Keratinocyte (primary cell): ENCODE measurements around the gene SAYSD1. TPM values are rescaled to one million over a fixed set of nuclear protein-coding genes. Genes with fewer than 3 reads are reported as not detected.

Experiments
- DNase-seq: peaks from one replicate; pipeline ENCODE4 v3.0.0-alpha.2; 2011; ENCODE audit warnings: low read depth, missing footprints, low spot score
- FAIRE-seq: peaks from 2 replicates; lab custom pipeline; 2011; peaks lifted over from hg19 to GRCh38; lab: Jason Lieb, UNC
- H2AFZ ChIP-seq: 2 replicates; pipeline ENCODE4 v1.6.0; 2012; ENCODE audit warnings: low read length, control low read depth, inconsistent platforms; ENCODE audit not compliant: control insufficient read depth
- H3K27ac ChIP-seq: 2 replicates; pipeline ENCODE4 v1.5.1; 2011; ENCODE audit warnings: low read length; ENCODE audit not compliant: control insufficient read depth, insufficient read depth
- H3K27me3 ChIP-seq: 3 replicates; pipeline ENCODE4 v1.6.0; 2011; ENCODE audit warnings: low read length; ENCODE audit not compliant: control insufficient read depth, insufficient read depth; ENCODE audit errors: extremely low read depth
- H3K36me3 ChIP-seq, 2 experiments: 2 replicates in 1 of 2; 3 replicates in 1 of 2; pipeline ENCODE4 v1.5.1; 2011; ENCODE audit warnings: low read length in 2 of 2, mild to moderate bottlenecking in 1 of 2; ENCODE audit not compliant: control insufficient read depth in 2 of 2, insufficient read depth in 2 of 2; ENCODE audit errors: extremely low read depth in 1 of 2
- H3K4me1 ChIP-seq: 3 replicates; pipeline ENCODE4 v1.5.1; 2011; ENCODE audit warnings: low read length; ENCODE audit not compliant: control insufficient read depth, insufficient read depth; ENCODE audit errors: extremely low read depth
- H3K4me2 ChIP-seq: 3 replicates; pipeline ENCODE4 v1.6.0; 2011; ENCODE audit warnings: low read depth, low read length; ENCODE audit not compliant: control insufficient read depth, insufficient read depth; ENCODE audit errors: extremely low read depth
- H3K4me3 ChIP-seq, 3 experiments: fragments of 200-600 bp in 1 of 3; sonication (generic) in 1 of 3; 2 replicates in 2 of 3; 3 replicates in 1 of 3; pipeline ENCODE4 v1.5.1; 2011 to 2016; ENCODE audit warnings: low read length in 3 of 3, mild to moderate bottlenecking in 3 of 3, control low read depth in 2 of 3, inconsistent platforms in 1 of 3, low read depth in 1 of 3, mixed read lengths in 1 of 3, mixed run types in 1 of 3, moderate library complexity in 1 of 3; ENCODE audit not compliant: control insufficient read depth in 2 of 3, insufficient read depth in 2 of 3; ENCODE audit errors: extremely low read depth in 1 of 3
- H3K79me2 ChIP-seq: 2 replicates; pipeline ENCODE4 v1.6.0; 2012; ENCODE audit warnings: low read length; ENCODE audit not compliant: control insufficient read depth, insufficient read depth
- H3K9ac ChIP-seq: 3 replicates; pipeline ENCODE4 v1.6.0; 2011; ENCODE audit warnings: low read length; ENCODE audit not compliant: control insufficient read depth, insufficient read depth; ENCODE audit errors: extremely low read depth
- H3K9me1 ChIP-seq: 3 replicates; pipeline ENCODE4 v1.6.0; 2011; ENCODE audit warnings: low read length; ENCODE audit not compliant: control insufficient read depth, insufficient read depth; ENCODE audit errors: extremely low read depth
- H3K9me3 ChIP-seq: 2 replicates; pipeline ENCODE4 v1.5.1; 2012; ENCODE audit warnings: low read depth, low read length; ENCODE audit not compliant: control insufficient read depth
- H4K20me1 ChIP-seq: 3 replicates; pipeline ENCODE4 v1.6.0; 2011; ENCODE audit warnings: low read length; ENCODE audit not compliant: control insufficient read depth, insufficient read depth; ENCODE audit errors: extremely low read depth
- CTCF ChIP-seq, 3 experiments: IDR thresholded peaks in 1 of 3; conservative IDR thresholded peaks in 1 of 3; optimal IDR thresholded peaks in 1 of 3; 2 replicates in 2 of 3; 3 replicates in 1 of 3; pipeline versions ENCODE3 to v1.5.1; 2011; ENCODE audit warnings: low read length in 3 of 3, mild to moderate bottlenecking in 3 of 3, moderate library complexity in 2 of 3, control low read depth in 1 of 3, inconsistent platforms in 1 of 3; ENCODE audit not compliant: insufficient read depth in 2 of 3; ENCODE audit errors: extremely low read depth in 1 of 3
- EZH2 ChIP-seq: IDR thresholded peaks from one replicate; pipeline ENCODE4 v1.6.1; 2012; ENCODE audit warnings: inconsistent platforms, mild to moderate bottlenecking, low read length, moderate library complexity
- dilution Hi-C: fragments of 300-500 bp; cut with MboI; formaldehyde crosslinking; loops from one replicate; pipeline ENCODE4 v1.7.0; 2020; ENCODE audit warnings: low sequenced_read_pairs; ENCODE audit not compliant: extremely low pct_ligation_motif_present
- polyA plus RNA-seq, 5 experiments: library from polyadenylated mRNA; depleted of rRNA in 3 of 5; stranded (reverse) in 3 of 5; stranded (forward) in 1 of 5; unstranded in 1 of 5; fragments of >200 nt; gene quantifications; 1 replicate in 1 of 5; 2 replicates in 3 of 5; 3 replicates in 1 of 5; pipeline versions ENCODE4 v1.2.1 to v1.2.3, GENCODE V29; 2011 to 2012; ENCODE audit warnings: missing spikeins in 2 of 5, low read depth in 1 of 5, low replicate concordance in 1 of 5

Gene SAYSD1
- polyA plus RNA-seq, 1 donor (not counting 4 experiments of a cell fraction or from before 2014, with no cell fraction given): 8.4 TPM

GRCh38 chr6:39151211-39151610, 36.2 kb upstream of the SAYSD1 start:
- FAIRE-seq: no peak
- H3K36me3 ChIP-seq: no peaks in the 10 kb centered on the region
- no peak for DNase-seq
- dilution Hi-C loops: no loop called here
- no peaks in the 10 kb centered on the region for H3K4me1 ChIP-seq
- TF ChIP-seq EZH2: no peak
- TF ChIP-seq CTCF (optimal IDR thresholded peaks at IDR 0.05 in 1 of 3, IDR thresholded peaks at IDR 0.05 in 1 of 3, conservative IDR thresholded peaks at IDR 0.05 in 1 of 3; ENCODE audit: extremely low read depth in 1 of 3, insufficient read depth in 2 of 3, low read length in 3 of 3): no peak
- no peaks in the 10 kb centered on the region for H4K20me1 ChIP-seq
- H3K27me3 ChIP-seq: peaks cover 6% of the 10 kb centered on the region
- no peaks in the 10 kb centered on the region for H3K9me1 ChIP-seq
- H3K4me3 ChIP-seq: no peak overlapping the region
- H2AFZ ChIP-seq: no peak overlapping the region
- no peak overlapping the region for H3K4me2 ChIP-seq
- no peaks in the 10 kb centered on the region for H3K9me3 ChIP-seq
- H3K9ac ChIP-seq: no peak overlapping the region
- no peak overlapping the region for H3K27ac ChIP-seq
- H3K79me2 ChIP-seq: no peaks in the 10 kb centered on the region

GRCh38 chr6:39144481-39145173, 29.6 kb upstream of the SAYSD1 start:
- Histone ChIP-seq H3K36me3 (no peaks in the 10 kb centered on the region), H3K27me3 (peaks cover 6% of the 10 kb centered on the region), H3K4me1 (peaks cover 7% of the 10 kb centered on the region), H3K9ac (no peak overlapping the region), H3K9me1 (no peaks in the 10 kb centered on the region), H3K4me2 (no peak overlapping the region), H3K4me3 (no peak overlapping the region), H3K27ac (no peak overlapping the region), H3K9me3 (no peaks in the 10 kb centered on the region), H3K79me2 (no peaks in the 10 kb centered on the region), H2AFZ (no peak overlapping the region), H4K20me1 (no peaks in the 10 kb centered on the region)
- DNase-seq (no peak), FAIRE-seq (no peak)
- no peak for TF ChIP-seq EZH2
- no peak for TF ChIP-seq CTCF (optimal IDR thresholded peaks at IDR 0.05 in 1 of 3, IDR thresholded peaks at IDR 0.05 in 1 of 3, conservative IDR thresholded peaks at IDR 0.05 in 1 of 3; ENCODE audit: extremely low read depth in 1 of 3, insufficient read depth in 2 of 3, low read length in 3 of 3)
- dilution Hi-C loops: no loop called here
